ENCODE data around the gene IQCC. TPM values are rescaled to one million over a fixed set of nuclear protein-coding genes. Genes with fewer than 3 reads are reported as not detected.

The IQCC gene
- total RNA-seq, 2 donors from 2014 or later, result 1.4 TPM; not detected in 1

DNA sequence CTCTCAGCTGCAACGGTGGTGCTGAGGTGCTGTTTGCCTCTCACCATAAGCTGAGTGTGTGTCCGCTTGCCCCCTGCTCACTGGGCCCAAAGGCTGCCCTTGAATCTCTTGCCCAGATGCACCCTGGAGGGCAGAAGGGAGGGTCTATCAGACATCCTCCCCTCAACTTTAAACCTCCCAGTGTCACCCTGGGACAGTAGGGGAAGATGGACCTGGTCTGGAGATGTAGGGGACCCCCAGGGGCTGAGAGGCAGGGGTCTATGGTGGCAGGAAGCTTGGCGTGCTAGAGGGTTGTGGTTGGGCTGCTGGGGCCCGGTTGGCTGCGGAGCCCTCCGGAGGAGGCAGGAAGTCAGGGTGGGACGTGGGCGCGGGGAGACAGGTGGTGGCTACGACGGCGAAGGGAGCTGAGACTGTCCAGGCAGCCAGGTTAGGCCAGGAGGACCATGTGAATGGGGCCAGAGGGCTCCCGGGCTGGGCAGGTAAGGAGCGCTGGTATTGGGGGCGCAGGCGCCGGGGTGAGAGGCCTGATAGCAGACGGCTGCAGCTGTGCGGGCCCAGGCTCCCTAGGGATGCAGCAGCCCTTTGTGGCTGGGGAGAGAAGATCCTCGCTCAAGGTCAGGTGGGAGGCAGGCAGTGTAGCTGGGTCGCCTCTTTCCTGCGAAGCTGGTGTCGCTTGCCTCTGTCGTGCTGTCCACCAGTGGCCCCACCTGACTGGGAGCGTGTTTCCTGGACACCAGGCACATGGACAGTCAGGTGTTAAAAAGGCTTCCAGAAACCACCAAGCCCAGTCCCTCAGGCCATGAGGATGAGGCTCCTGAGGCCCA, 45.6 kb downstream of the IQCC start, which contains the start of gene LCK:
Gene LCK (plus strand): TSS at position 373 of the 824 bp plus-strand sequence. CDS start 23,065 bp downstream, outside the sequence.
- Histone ChIP-seq H3K27me3 (replicated peaks; ENCODE audit: insufficient read depth) (no peaks in the 10 kb centered on the region), H3K27ac (no peak within 1 kb of the TSS), H3K4me1 (ENCODE audit: control insufficient read depth in 1 of 2, low read depth in 2 of 2) (peaks cover 6 to 20% of the 10 kb centered on the region in 2 donors), H3K9me3 (no peaks in the 10 kb centered on the region), H3K4me3 (peak within 1 kb of the TSS; percentile 30), H3K36me3 (no peaks in the 10 kb centered on the region)
- TF ChIP-seq, protein P1, sequence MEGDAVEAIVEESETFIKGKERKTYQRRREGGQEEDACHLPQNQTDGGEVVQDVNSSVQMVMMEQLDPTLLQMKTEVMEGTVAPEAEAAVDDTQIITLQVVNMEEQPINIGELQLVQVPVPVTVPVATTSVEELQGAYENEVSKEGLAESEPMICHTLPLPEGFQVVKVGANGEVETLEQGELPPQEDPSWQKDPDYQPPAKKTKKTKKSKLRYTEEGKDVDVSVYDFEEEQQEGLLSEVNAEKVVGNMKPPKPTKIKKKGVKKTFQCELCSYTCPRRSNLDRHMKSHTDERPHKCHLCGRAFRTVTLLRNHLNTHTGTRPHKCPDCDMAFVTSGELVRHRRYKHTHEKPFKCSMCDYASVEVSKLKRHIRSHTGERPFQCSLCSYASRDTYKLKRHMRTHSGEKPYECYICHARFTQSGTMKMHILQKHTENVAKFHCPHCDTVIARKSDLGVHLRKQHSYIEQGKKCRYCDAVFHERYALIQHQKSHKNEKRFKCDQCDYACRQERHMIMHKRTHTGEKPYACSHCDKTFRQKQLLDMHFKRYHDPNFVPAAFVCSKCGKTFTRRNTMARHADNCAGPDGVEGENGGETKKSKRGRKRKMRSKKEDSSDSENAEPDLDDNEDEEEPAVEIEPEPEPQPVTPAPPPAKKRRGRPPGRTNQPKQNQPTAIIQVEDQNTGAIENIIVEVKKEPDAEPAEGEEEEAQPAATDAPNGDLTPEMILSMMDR (IDR thresholded peaks at IDR 0.05), result no peak
- DNase-seq (ENCODE audit: low spot score) (no peak), ATAC-seq (ENCODE audit: insufficient number of reproducible peaks, low FRiP score, low read depth) (no peak)

DNA sequence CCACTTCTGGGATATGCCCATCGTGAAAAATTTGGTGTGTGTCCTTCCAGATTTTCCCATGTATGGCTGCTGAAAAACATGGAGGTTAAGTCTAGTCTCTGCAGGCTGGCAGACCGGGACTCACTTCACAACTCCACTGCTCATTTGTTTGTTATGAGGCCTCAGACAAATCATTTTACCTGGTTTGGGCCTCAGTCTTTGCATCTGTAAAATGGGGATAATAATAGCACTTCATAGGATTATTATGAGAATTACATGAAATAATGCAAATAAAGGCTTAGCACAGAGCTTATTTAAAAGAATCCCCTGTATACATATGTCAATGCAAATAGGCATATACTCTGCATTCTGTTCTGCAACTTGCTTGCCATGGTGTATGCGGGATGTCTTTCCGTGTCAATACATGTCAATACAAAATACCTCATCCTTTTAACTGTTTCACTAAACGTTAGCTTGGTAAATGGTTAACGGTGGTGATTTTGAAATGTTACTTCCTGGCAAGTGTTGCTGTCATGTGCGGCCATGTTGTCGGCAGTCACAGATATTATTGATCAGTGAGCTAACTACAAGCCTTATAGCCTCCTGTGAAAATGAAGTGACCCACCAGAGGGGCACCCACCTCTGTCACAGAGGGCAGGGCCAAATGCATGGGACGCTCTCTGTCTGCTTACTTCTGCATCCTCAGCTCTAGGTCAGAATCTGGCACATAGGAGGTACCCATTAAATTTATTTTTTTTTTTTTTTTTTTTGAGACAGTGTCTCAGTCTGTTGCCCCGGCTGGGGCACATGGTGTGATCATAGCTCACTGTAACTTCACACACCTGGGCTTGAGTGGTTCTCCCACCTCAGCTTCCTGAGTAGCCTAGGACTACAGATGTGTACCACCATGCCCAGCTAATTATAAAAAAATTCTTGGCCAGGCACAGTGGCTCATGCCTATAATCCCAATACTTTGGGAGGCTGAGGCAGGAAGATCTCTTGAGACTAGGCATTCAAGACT, 49.9 kb downstream of the IQCC start:
- ATAC-seq (ENCODE audit: insufficient number of reproducible peaks, low FRiP score, low read depth), result no peak
- TF ChIP-seq, protein P1 (IDR thresholded peaks at IDR 0.05), result no peak

DNA sequence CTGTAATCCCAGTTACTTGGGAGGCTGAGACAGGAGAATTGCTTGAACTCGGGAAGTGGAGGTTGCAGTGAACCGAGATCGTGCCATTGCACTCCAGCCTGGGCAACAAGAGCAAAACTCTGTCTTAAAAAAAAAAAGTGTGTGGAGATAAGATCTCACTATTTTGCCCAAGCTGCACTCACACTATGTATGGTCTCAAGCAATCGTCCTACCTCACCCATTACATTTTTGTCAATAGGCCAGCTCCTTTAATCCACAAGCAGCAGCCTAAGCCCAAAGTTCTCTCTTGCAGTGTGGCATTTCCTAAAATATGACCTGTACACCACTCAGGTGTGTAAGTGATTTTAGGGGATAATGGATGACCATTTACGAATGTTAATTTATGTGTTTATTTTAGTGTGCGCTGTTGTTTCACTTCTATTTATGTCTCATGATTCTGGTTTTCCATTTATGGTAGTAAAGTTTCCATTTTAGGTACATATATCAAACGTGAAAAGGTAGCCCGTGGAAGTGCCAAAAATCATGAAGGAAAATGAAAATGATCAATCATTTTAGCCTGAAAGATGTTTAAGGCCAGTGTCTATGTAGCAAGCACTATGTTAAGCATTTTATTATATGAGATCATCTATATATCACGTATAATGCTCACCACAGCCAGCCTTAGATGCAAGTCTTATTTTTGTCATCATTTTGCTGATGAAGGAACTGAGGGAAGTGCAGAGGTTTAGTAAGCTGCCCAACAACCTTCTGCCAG, 51.2 kb downstream of the IQCC start:
- no peaks in the 10 kb centered on the region for H3K4me1 ChIP-seq (ENCODE audit: control insufficient read depth in 1 of 2, low read depth in 2 of 2)
- no peaks in the 10 kb centered on the region for H3K9me3 ChIP-seq
- TF ChIP-seq, protein P1 (IDR thresholded peaks at IDR 0.05), result no peak
- H3K27ac ChIP-seq, result no peak overlapping the region
- no peak for ATAC-seq (ENCODE audit: insufficient number of reproducible peaks, low FRiP score, low read depth)
- H3K27me3 ChIP-seq (replicated peaks; ENCODE audit: insufficient read depth), result no peaks in the 10 kb centered on the region
- H3K36me3 ChIP-seq, result no peaks in the 10 kb centered on the region
- no peak overlapping the region for H3K4me3 ChIP-seq
- DNase-seq (ENCODE audit: low spot score), result no peak

More for the DNA sequence above, 49.9 kb downstream of the IQCC start:
- no peak overlapping the region for H3K27ac ChIP-seq
- no peak overlapping the region for H3K4me3 ChIP-seq
- DNase-seq (ENCODE audit: low spot score), result no peak
- no peaks in the 10 kb centered on the region for H3K9me3 ChIP-seq
- H3K27me3 ChIP-seq (replicated peaks; ENCODE audit: insufficient read depth), result no peaks in the 10 kb centered on the region
- no peaks in the 10 kb centered on the region for H3K36me3 ChIP-seq
- H3K4me1 ChIP-seq (ENCODE audit: control insufficient read depth in 1 of 2, low read depth in 2 of 2), result no peaks in the 10 kb centered on the region

- no peak overlapping the region for H3K27ac ChIP-seq
- H3K4me3 ChIP-seq, result no peak overlapping the region
- no peaks in the 10 kb centered on the region for H3K36me3 ChIP-seq
- TF ChIP-seq, protein P1 (IDR thresholded peaks at IDR 0.05), result no peak
- DNase-seq (ENCODE audit: low spot score) (no peak), ATAC-seq (ENCODE audit: insufficient number of reproducible peaks, low FRiP score, low read depth) (no peak)
- no peaks in the 10 kb centered on the region for H3K9me3 ChIP-seq
- no peaks in the 10 kb centered on the region for H3K27me3 ChIP-seq (replicated peaks; ENCODE audit: insufficient read depth)
- no peaks in the 10 kb centered on the region for H3K4me1 ChIP-seq (ENCODE audit: control insufficient read depth in 1 of 2, low read depth in 2 of 2)
Measured at GRCh38 chr1:32257227-32257508, 51.7 kb downstream of the IQCC start.

Other genes starting within 250 kb of the IQCC start
- gene KHDRBS1, start 191.8 kb upstream of the IQCC start, total RNA-seq, result 10 to 100 TPM; 45.5 to 82.6 TPM
- gene TMEM39B, start 132.7 kb upstream of the IQCC start, total RNA-seq, result 1 to 10 TPM; 5.1 to 5.8 TPM
- 10 to 100 TPM; 30.6 to 53.3 TPM for gene KPNA6, start 97.6 kb upstream of the IQCC start, total RNA-seq
- gene TXLNA, start 26.0 kb upstream of the IQCC start, total RNA-seq, result 10 to 100 TPM; 57.5 to 89.5 TPM
- gene CCDC28B, start 5.1 kb upstream of the IQCC start, total RNA-seq, result 1 to 10 TPM in 1 of 2 donors, not detected in 1; 2.0 TPM
- not detected for gene DCDC2B, start 3.4 kb downstream of the IQCC start, total RNA-seq
- gene TMEM234, start 16.7 kb downstream of the IQCC start, total RNA-seq, result 10 to 100 TPM in 1 of 2 donors, 1 to 10 TPM in 1; 9.5 to 20.0 TPM
- 100 to 1,000 TPM; 105 to 114 TPM for gene EIF3I, start 16.7 kb downstream of the IQCC start, total RNA-seq
- gene FAM167B, start 41.6 kb downstream of the IQCC start, total RNA-seq, result 1 to 10 TPM in 1 of 2 donors, under 1 TPM in 1; 0.78 to 6.1 TPM
- gene LCK, start 45.6 kb downstream of the IQCC start, total RNA-seq, result 10 to 100 TPM in 1 of 2 donors, 1 to 10 TPM in 1; 4.1 to 10.5 TPM
- gene HDAC1, start 86.4 kb downstream of the IQCC start, total RNA-seq, result 10 to 100 TPM; 50.9 to 52.0 TPM
- 10 to 100 TPM in 1 of 2 donors, 1 to 10 TPM in 1; 3.7 to 10.9 TPM for gene MARCKSL1, start 130.6 kb downstream of the IQCC start, total RNA-seq
- gene FAM229A, start 156.8 kb downstream of the IQCC start, total RNA-seq, result 10 to 100 TPM; 11.8 to 12.0 TPM
- gene TSSK3, start 156.9 kb downstream of the IQCC start, total RNA-seq, result 1 to 10 TPM; 1.1 to 2.3 TPM
- 10 to 100 TPM; 70.8 to 84.9 TPM for gene BSDC1, start 188.8 kb downstream of the IQCC start, total RNA-seq

Measured in thoracic aorta (tissue), 2 donors.